COLO668 (cell line): ENCODE measurements around the gene MANBA.

Experiments used
- DNase-seq: peaks from one replicate; lab custom pipeline; 2025; ENCODE audit not compliant: unreplicated experiment; lab: John Stamatoyannopoulos, UW

MANBA gene

DNA sequence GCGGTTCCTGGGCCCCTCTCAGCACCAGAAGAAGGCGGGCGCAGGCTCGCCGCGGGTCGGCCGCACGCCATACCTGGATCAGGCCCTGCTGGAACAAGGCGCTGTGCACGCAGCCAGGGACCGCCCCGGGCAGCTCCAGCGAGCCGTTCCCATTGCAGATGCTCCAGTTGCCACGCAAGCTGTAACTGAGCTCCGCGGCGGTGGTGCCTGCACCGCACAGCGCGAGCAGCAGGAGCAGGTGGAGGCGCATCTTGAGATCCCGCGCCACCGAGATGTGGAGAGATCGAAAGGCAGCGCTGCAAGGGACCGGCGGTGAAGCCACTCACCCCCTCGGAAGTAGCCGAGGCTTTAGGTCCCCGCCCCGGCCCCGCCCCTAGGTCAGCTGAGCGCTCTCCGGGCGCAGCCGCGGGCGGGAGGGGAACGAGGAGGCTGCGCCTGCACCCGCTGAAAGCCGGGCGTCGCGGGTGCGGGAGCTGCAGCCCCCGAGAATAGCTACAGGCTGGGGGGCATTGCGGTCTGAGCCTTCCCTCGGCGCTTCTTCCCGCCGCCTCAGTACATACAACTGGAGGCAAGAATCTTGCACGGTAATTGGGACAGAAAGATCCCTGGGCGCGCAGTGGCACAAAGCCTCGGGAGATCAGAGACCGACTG is at the start of gene MANBA:
MANBA (minus strand) TSS at position 324 of the 651 bp plus-strand sequence; CDS start at position 250, 74 bp downstream.
- peak; percentile 92 for DNase-seq

DNA sequence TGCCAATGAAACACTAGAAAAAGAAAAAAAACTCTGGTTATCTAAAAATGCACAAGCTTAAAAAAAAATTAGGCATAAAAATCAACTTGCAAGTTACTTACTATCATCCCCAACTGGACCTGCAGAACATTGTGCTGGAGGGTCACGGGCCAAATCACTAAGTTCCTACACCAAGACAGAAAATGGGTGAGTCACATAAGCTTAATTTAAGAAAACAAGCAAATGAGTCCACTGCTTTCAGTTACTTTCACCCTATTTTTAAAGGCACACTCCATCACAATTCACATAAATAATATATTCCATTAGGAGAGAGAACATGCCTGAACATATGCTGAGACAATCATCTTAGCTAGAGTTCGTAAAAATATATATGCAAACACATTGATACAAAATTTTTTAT is 48.9 kb upstream of the MANBA start:
- no peak for DNase-seq

DNA sequence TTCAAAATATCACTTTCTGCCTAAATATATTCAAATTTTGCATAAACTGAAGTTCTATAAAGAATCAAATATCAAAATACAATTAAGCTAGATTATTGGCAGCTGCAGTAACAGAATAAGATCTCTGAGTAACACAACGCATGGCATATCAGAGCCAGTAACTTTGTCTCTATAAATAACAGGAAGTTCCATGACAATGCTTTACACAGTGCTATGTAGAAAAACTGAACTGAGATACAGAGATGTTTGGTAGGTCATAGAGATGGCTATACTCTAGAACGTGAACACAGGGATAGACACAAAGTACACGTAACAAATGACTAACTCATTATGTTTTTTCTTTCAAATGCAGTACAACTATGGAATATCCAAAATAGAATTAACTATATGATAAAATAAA is 48.4 kb upstream of the MANBA start:
- DNase-seq: no peak

DNA sequence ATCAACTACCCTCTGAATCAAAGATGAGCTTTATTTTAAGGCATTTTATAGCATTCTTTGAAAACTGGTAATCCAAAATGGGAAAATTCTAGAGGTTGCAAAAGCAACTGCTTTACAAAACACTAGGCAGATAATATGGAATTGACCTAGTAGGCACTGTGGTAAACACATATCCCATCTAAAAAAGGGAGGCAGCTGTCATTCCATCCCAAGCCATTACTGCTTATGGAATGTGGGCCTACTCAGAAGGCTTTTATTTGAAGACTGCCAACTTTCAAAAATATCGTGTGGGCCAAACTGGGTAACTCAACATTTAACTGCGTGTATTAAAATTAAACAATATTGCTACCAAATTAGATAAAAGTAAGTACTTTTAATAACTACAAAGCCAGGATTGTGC is 47.2 kb upstream of the MANBA start:
- no peak for DNase-seq

DNA sequence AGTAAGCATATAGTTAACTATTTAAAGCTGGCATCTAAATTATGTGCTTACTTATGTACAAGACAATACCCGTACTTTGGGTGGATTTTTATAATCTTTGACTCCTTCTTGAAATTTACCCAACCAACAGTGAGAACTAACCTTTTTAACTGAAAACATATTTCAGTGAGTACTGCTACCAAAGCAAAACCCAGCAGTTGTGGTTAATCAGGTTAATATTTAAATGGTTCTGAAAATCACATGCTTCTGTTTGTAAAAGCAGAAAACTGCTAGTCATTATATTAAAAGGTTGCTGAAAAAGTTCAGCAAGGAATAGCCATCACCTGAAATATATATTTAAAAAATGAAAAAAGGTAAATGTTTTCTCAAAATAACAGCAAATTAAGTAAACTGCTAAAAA is 46.6 kb upstream of the MANBA start:
- no peak for DNase-seq

DNA sequence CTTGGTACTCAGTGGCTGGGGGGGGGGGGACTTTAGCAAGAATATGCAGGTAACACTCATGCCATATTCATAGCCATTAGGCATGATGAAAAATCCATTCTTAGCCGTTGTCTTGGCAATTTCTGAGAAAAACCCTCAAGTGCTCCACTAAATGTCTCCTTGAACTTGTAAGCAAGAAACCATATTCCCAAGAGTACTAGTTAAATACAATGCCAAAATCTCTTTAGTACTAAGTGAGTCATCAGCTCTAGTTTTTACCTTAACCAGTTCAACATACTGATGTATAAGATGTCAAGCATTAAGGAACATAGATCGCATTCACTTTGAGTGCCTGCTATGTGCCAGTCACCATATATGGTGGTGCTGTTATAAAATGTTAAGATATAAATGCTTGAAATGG is 39.0 kb upstream of the MANBA start:
- DNase-seq: no peak

DNA sequence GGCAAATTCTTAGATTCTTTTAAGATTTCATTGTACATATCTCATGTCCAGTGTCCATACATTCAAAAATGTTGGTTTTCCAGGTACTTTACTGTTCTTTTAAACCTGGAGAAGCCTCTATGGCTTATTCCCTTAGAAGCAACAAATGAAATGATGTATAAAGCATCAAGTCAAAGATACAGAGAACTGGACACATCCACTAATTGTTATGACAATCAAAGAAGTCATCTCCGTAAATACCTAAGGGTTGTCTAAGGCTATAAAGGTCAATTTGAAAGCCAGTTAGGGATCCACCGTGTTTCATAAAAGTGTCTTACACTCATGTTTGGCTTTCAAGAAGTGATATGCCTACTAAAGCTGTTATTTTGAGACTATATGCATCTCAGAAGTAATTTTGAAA is 34.2 kb upstream of the MANBA start:
- DNase-seq: no peak

DNA sequence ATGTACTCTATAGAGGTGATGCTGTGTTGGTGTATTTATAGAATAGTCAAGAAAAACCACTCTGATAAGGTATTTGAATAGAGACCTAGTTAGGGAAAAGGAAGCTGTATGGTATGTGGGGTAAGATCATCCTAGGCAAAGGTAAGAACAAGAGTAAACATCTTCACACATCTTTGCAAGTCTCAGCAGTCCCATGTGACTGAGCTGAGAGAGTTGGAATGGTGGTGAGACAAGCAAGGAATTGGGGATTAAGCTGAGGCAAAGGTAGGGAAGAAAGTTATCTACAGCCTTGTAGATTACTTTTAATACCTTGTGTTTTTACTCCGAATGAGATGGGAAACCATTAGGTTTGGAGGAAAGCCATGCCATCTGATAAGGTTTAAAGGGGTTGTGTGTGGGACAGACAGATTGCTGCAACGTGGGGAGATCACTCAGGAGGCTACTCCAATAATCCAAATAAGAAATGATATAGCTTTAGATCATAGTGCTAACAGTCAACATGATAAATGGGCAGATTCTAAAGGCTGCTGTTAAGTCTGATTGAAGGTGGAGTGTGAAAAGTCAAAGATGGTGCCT is 31.7 kb upstream of the MANBA start:
- DNase-seq: no peak

DNA sequence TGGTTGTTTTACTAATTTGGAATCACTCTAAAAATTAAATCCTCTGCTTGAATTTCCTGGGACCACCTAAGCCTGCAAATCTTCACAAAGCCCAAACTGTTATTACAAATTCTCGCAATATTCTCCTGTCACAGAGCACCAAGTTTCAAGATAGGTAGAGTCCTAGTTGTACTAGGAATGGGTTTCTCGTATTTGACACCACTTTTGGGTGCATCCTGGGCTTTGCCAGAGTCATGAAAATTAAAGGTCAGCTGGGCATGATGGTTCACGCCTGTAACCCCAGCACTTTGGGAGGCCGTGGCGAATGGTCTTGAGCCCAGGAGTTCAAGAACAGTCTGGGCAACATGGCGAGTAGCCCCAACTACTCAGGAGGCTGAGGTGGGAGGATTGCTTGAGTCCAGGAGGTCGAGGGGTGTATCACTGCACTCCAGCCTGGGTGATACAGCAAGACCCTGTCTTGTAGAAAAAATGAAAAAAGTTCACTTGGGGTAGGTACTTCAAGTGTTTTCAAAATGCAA is 30.6 kb upstream of the MANBA start:
- DNase-seq: no peak

DNA sequence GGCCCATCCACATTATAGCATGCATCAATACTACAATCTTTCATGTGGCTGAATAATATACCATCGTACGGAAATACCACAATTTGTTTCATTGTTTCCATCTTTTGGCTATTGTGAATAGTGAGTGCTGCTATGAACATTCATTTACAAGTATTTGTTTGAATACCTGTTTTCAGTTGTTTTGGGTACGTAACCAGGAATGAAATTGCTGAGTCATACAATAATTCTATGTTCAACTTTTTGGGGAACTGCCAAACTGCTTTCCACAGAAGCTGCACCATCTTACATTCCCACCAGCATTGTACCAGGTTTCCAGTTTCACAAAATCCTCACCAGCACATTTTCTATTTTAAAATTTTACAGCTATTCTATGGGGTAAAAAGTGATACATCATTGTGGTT is 28.5 kb upstream of the MANBA start:
- no peak for DNase-seq

DNA sequence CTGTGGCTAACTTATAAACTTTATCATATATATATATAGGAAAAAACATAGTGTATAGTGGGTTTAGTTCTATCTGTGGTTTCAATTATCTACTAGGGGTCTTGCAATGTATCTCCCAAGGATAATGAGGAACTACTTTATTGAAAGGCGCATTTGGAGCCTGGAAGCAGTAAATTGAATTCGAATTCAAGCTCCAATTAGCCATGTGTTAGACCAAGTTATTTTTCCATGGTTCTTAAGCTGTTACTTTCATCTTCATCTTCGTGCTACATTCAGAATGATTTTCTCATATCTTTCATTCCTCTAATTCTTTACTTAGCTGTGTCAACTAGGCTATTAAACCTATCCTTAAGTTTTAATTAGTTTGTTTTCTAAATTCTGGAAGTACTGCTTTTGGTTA is 27.2 kb upstream of the MANBA start:
- DNase-seq: no peak

DNA sequence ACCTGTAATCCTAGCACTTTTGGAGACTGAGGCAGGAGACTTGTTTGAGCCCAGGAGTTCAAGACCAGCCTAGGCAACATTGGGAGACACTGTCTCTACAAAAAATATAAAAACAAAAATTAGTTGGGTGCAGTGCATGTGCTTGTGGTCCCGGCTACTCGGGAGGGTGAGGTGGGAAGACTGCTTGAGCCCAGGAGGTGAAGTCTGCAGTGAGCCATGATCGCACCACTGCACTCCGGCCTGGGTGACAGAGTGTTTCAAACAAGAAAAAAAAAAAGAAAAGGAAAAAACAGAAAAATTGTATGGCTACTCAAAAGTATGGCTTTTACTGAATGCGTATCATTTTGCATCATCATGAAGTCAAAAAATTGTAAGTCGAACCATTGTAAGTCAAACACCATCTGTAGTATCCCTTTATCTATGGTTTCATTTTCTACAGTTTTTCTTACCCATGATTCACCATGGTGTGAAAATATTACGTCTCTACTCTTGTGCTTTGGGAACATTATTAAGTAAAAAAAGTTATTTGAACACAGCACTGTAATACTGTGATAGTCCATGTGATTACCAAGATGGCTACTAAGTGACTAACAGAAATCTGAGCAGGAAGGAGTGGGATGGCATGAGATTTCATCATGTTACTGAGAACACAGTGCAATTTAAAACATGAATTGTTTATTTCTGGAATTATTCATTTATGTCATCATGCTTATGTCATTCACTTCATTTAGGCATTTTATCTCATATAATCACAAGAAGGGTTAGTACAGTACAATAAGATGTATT is 26.5 kb upstream of the MANBA start:
- DNase-seq: no peak

DNA sequence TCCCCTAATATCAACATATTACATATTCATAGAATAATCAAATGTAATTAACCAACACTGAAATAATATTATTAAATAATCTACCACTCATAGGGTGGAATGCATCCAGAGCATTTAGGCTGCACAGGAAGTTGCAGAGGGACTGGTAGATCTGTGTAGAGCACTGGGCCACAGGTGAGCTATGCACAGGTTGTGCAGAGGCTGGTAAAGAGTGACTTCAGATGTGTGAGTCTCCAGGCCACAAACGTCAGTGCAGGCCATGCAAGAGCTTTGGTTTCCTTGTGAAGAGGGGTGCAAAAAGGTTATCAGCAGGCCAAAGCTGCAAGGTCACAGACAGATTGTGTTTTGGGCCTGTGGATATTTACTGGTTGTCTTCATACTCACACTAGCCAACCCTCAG is 25.5 kb upstream of the MANBA start:
- no peak for DNase-seq

DNA sequence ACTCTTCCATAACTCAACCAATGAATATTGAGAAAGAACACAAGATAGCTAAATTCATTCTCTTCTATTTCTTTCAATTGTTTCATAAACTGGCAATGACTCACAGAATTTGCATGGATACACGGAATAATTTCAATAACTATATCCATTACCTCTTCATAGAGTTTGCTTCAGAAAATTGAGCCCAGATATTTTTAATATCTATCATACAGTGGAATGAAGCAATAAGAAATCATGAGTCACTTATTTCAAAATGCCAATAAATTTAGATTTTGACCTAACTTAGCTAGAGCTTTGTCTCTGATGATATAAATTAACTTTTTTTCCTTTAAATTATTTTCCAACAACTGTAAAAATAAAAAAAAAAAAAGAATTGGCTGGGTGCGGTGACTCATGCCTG is 22.2 kb upstream of the MANBA start:
- DNase-seq: no peak

DNA sequence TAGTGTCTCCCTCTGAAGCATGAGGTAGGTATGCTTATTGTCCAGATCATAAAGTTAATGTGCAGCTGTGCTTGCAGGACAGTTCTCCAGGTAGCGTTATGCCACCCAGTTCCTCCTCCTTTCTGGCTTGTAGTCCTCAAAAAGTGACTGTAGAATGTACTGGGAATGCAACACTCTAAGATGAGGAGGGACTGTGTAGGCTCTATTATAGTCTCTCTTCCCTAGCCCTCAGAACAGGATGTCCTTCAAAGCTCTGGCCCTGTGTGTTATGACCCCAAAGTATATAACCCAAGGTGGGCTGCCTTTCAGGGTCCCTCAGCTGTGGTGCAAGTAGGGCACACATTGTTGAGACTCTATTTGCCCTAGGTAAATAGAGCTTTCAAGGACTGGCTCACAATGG is 20.8 kb upstream of the MANBA start:
- DNase-seq: peak; percentile 23

DNA sequence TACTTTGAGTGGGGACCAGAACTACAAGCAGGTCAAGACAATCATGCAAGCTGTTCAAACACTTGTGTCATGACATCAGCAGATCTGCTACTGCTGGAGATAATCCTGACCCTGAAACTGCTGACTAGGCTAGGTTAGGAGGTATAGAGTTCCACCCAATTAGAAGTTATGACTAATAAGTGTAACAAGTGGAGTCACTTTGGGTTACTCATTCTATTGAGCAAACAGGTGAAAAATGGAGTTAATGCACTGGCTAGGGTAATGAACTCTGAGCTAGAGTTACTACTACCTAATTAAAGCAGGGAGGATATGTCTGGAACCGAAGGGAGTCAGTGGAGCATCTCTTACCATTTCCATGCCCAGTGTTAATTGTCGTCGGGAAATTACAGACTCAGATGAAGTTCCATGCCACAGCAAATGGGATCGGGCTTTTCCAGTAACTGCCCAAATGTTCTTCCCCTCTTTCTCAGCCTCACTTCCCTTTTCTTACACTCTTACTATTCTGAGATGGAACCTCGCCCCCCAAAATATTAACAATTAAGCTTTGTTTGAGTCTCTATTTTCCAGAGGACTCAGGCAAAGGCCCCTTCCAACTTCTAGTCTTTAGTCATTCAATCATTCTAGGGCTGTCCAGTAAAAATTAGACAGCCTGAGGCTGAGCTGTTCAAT is 19.8 kb upstream of the MANBA start:
- DNase-seq: peak; percentile 44

DNA sequence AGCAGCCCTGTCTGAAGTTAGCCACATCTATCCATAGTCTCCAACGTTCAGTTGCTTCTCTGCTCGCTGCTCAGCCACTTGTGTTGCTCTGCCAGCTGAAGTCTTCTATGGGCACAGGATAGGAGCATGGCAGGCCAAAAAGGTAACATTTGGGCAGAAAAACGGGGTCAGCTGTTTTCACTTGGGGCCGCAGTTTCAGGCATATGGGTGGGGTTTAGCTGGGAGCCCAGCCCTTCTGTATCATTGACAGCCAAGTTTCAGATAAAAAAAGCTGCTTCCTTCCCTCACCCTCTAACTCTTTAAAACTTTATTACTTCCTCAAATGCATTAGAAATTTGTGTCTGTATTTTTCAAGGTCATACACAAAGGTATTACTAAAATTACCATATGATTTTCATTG is 18.4 kb upstream of the MANBA start:
- DNase-seq: no peak

DNA sequence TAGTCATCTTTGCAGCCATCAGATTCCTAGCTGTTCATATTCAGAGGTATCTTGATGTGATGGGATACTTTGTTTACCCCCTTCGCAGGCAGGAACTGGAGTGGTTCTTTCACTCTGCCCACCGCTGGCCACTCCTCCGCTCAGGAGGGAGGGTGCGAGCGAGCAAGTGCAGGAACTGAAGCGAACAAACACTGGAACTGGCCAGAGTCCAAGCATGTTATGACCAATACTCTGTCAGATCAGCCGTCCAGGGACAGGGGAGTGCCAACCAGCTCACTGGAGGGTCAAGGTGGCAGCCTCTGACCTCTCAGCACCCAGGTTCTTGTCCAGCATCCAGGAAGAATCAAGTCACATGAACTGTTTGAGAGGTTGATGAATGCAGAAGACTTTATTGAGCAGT is 18.0 kb upstream of the MANBA start:
- peak; percentile 45 for DNase-seq

DNA sequence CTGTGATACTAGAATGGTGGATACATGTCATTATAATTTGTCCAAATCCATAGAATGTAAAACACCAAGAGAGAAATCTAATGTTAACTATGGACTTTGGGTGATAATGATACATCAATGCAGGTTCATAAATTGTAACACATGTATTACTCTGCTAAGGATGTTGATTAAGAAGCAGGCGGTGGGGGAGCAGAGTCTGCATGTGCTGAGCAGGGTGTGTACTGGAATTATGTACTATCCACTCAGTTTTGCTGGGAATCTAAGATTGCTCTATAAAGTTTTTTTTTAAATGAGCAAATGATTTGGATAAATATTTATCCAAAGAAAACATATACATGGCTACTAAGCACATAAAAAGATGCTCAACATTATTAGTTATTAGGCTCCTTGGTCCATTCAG is 15.0 kb upstream of the MANBA start:
- no peak for DNase-seq

DNA sequence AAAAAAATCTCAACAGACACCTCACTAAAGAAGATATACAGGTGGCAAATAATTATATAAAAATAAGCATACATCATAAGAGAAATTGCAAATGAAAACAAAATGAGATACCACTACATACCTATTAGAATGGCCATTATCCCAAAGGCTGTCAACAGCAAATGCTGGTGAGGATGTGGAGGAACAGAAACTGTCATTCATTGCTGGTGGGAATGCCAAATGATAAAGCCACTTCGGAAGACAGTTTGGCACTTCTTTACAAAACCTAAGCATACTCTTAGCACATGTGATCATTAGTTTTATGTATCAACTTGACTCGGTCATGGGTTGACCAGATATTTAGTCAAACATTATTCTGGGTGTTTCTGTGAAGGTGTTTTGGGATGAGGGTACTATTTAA is 13.5 kb upstream of the MANBA start:
- DNase-seq: no peak

DNA sequence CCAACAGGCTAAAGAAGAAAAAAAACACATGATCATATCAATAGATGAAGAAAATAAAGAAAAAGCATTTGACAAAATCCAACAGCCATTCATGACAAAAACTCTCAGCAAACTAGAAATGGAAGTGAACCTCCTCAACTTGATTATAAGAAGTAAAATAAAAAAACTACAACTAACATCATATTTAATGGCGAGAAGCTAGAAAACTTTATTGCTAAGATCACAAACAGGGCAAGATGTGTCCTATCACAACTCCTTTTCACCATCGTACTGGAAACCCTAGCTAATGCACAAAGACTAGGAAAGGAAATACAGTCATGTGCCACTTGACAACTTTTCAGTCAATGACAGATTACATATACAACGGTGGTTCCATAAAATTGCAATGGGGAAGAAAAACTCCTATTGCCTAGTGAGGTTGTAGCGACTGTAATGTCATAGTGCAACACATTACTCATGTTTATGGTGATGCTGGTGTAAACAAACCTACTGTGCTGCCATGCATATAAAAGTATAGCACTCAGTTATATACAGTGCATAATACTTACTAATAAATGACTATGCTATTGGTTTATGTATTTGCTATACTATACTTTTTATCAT is 12.1 kb upstream of the MANBA start:
- DNase-seq: no peak
